ENCODE results near the gene SNX9.

SNX9 gene

DNA sequence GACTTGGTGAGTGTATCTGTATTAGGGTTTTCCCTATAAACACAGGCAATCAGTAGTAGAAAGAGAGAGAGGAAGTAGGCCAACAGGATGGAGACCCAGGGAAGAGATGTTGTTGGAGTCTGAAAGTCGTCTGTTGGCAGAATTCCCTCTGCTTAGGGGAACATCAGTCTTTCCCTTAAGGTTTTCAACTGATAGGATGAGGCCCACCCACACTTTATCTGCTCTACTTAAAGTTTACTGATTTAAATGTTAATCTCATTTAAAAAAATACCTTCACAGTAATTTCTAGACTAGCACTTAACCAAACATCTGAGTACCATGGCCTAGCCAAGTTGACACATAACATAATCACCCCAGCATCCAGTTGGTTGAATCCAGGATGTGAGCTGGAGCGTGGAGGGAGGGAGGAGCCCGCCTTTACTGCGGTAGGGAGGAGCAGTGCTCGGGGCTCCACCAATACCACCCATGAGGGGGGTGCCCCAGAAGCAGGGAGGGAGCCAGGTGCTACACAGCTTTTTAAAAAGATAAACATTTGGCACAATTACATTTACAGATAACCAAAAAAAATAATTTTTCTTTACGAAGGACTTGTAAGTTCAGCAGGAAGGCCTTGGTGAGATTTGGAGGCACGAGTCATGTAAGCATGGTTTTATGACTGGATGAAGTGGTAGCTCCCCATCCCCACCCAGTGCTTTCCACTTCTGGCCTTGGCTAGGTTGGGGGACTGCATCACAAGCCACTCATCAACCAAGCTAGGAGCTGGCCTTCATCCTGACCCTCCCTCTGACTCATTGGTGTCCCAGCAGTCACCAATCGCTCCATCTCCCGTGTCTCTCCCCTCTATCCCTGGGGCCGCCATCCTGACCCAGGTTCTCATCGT, 18.4 kb upstream of the SNX9 start:
- DNase-seq (ENCODE audit: low read depth), result no peak

DNA sequence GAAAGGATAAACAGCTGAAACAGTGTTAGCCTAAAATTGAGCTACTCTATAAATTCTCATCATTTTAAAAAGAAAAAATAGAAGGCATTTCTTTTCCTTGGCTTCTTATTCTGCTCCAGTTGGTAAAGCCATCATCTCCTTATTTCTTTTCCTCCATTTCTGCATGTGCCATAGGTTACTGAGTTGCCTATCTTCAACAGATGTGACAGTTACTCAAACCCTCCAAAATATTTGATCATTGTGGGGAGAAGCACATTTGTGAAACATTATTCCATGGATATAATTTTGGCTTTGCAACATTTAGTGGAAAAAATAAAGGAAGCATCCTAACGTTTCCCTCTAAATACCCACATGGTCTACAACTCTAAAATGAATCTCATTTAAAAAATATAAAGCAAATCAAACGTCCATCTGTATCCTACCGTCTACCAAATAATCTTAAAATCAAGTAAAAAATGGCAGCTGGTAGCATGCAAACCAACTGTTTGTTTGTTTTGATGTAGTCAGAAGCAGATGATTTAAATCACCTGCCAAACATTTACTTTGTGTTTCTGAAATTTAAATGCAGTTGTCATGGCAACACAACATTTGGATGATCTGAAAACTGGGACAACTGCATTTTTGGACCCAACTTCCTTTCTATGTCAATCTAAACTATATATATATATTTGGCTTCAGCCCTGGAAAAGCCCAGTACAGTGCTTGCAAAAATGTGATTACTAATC, 16.8 kb upstream of the SNX9 start:
- no peak for DNase-seq (ENCODE audit: low read depth)

DNA sequence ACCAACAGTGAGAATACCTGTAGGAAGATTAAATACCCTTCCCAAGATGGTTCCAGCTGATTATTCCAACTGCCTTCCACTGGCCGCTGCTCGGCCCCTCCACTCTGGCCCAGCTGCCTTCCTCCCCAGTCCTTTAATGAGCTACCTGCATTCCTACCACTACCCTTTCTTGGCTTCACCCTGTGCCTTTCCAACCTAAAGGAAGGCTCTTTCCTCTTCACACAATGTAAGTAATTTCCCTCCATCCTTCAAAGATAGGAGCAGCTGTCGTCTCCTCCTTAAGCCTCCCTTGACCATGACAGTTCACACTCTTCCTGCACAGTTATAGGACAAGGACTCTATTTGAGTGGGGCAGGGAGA, 16.2 kb upstream of the SNX9 start:
- no peak for DNase-seq (ENCODE audit: low read depth)

DNA sequence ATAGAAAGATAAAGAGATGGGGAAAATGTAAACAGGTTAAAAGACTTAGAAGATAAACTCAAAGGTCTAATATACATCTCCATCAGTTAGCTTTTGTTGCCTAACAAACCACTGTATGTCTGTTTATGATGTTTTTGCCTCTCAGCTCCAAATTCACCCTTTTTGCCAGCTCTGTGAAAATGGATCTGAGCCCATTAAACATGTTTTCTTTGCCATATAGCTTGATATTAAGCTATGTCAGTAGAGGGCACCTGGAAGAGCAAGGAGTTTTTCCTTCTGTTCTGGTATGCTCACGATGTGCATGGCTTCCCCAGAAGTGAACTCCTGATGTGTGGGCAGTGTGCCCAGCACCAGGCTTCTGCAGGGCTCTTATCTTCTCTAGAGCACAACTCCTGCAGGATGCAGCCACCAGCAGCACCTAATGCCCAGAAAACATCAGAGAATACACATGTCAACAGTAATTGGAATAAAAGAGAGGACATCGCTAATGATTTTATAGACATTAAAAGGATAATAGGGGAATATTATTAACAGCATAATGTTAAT, 14.6 kb upstream of the SNX9 start:
- no peak for DNase-seq (ENCODE audit: low read depth)

DNA sequence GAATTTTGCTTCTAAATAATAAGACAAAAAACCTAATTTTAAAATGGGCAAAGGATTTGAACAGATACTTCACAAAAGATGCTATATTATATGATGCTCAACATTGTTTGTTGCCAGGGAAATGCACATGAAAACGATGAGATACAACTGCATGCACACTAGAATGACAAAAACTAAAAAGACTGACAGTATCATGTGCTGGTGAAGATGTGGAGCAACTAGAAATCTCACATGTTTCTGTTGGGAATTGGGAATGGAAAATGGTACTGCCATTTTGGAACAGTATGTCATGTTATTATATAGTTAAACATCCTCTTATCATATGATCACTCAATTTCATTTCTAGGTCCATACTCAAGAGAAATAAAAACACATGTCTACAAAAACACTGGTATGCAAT, 13.4 kb upstream of the SNX9 start:
- no peak for DNase-seq (ENCODE audit: low read depth)

DNA sequence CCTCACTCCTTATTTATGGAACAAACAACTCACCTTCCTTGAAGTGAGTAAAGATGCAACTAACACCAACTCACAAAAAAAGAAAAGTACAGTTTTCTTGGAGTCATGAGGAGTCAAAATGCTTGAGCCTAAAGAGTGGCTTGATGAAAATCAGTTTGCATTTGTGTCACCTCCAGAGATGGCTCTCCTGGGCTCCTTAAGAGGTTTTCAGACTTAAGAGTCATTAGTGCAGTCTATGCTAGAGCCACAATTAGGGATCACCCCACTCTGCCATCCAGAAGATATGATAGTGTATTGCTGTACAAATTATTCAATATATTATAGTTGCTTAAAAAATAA, 11.9 kb upstream of the SNX9 start:
- DNase-seq (ENCODE audit: low read depth), result no peak

DNA sequence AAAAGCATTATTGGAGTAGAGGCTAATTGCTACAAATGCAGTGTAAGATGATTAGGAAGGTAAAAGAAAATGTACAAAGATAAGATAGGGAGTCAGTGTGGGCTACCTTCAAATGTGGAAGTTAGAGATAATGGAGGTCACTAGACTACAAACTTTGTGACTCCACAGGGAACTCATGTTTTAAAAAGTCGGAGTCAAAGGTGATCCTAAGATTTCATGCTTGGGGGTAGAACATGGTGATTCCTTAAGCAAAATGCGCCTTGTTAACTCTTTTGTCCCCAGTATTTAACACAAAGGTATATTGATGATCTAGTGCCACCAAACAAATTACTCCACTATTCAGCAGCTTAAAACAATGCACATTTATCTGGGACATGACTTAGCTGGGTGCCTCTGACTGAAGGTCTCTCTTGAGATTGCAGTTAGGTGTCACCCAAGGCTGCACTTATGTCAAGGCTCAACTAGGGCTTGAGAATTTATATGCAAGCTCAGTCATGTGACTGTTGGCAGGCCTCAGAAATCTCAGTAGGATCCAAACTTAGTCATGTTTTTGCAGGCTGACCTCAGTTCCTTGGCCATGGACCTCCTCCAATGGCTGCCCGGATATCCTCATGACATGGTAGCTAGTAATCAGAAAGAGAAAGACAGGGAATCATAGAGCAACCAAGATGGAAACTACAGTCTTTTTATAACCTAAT, 11.4 kb upstream of the SNX9 start:
- no peak for DNase-seq (ENCODE audit: low read depth)

DNA sequence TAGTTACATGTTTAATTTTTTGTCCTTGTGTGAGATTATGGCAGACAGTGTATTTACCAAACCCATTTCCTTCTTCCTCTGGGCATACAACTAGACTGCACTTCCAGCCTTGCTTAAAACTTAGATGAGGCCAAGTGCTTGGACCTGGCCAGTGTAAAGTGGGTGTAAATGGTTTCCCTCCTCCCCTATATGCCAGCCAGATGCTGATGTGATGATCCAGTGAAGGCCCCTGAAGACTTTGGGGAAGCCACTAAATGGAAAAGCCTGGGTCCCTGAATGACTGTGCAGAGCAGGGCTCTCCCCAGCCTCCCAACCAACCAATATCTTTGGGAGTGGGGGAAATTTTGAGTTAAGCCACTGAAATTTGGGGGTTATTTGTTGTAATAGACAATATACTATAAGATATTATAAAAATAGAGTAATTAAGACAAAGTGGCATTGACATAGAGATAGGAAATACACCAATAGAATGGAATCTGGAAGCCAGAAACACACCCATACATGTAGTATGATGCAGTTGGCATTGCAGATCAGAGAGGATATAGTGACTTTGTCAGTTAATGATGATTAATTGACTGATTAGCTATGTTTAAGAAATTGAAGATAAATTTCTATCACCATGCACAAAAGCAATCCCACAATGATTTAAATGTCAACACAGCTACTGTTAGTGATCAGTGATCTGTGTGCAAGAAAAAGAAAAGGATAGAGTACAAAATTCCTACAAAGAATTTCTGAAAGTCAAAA, 10.4 kb upstream of the SNX9 start:
- no peak for DNase-seq (ENCODE audit: low read depth)

DNA sequence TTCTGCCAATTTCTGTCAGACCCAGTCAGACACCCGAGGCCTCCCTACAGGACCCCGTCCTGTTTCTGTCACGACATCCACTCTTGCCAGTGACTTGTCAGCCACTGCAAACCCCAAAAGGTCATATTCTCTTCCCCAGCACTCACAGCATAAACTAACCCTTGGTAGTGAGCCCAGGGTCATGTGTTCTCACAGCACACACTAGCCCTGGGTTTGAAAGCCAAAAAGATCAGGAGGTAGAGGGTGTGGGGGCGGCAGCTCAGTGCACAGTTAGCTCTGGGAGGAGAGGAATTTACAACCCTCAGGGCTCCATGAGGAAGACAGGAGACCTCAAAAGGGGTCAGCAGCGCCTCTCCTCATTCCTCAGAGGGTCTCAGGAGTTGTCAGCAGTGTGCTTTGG, 9.9 kb upstream of the SNX9 start:
- DNase-seq (ENCODE audit: low read depth), result no peak

DNA sequence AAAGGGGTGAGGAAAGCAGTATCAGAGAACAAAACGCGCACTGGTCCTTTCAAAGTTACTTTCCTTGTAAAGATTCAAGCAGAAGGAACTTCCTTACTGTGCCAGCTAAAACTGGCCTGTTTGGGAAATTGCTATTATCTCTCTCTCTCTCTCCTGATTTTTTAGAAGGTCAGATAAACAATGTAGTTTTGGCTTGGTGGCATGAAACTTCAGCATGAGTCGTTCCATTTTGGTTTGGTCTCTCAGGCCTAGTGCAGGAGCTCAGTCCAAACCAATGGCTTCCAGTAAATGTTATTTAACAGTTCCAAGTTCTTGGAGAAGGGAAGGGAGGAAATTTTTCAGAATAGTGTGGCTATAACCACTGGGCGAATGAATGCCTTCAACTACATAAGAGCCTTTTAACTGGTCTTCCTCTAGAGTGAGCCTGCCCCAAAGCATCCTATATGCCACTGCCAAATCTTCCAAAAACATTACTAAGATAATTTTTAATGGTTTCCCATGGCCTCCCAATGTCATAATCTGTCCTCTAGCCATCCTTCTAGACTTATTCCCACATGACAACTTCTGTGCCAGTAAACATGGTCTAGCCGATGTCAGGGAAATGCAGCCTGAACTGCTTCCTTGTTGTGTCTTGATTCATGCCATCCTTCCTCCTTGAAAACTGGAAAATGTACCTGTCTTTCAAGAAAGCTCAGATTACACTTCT, 9.1 kb upstream of the SNX9 start:
- DNase-seq (ENCODE audit: low read depth), result no peak

DNA sequence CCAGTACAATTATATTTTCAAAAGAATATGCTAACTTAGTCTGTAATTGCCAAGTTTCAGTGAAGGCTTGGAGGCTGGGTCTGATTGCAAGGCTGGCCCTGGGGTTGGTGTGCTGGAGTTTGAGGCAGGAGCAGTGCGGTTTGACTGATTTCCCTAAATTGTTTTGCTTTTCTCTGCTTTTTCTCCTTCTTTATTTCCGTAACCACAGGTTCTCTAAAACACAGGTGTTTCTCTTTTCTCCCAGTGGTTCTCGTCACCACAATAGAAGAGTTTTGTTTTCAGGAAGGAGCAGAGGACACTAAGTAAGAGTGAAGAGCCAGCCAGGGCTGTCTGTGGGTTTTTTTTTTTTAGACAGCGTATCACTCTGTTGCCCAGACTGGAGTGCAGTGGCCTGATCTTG, 8.2 kb upstream of the SNX9 start:
- DNase-seq (ENCODE audit: low read depth), result no peak

DNA sequence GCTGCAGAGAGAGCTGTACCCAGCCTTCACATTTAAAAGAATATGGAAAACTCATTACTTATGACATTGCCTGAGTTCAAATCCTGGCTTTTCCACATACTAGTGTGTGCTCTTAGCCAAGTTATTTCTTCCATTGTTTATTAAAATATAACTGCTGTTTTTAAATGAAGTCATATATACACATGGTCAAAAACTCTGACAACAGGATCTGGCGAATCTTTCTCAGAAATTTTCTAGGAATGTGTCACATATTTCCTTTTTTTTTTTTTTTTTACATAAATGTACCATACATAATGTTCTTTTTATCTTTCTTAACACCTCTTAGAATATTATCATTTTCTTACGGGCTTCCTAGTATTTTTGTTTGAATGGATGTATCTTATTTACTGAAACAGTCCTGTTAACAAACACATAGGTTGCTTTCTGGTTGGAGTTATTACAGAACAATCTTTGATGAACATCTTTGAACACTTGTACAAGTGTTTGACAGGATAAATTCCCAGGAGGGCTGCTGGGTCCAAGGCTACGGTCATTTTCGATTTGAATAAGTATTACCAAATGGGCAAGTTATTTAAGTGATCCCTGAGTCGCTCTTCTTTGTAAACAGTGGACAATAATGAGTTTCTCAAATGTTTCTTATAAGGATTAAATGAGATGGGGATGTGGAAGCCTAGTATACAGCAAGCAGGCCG, 1.6 kb upstream of the SNX9 start:
- no peak for DNase-seq (ENCODE audit: low read depth)

DNA sequence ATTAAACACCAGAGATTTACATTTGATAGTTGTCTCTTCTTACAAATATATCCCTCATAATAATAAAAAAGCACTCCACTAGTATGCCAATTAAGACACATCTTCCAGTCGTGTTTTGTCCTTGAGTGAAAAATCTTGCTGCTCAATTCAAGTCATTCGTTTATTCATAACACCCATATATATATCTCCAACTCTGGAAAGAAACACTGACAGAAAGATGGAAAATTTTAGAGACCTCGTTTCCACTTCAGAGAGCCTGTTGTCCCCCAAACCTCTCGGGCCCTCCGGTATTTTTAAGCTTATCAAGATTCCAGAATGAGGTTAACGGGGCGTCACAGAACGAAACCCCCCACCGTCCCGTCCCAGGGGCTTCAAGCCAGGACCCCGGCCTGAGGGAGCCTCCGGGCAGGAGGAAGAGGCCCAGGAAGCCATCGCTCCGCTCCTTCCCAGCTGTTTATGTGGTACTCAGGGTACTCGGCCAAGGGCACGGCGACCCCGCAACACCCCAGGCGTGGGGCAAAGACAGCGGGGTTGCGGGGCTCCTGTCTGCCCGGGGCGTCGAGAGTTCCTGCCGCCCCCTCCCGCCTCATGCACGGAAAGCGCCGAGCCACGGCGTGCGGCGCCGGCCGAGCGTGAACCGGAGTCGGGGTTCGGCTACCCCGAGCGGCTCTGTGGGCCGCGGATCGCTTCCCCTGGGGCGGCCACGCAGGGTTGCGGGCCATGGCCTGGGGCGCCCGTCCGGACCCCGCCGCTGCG, 623 bp upstream of the SNX9 start:
- DNase-seq (ENCODE audit: low read depth), result peak; percentile 29

DNA sequence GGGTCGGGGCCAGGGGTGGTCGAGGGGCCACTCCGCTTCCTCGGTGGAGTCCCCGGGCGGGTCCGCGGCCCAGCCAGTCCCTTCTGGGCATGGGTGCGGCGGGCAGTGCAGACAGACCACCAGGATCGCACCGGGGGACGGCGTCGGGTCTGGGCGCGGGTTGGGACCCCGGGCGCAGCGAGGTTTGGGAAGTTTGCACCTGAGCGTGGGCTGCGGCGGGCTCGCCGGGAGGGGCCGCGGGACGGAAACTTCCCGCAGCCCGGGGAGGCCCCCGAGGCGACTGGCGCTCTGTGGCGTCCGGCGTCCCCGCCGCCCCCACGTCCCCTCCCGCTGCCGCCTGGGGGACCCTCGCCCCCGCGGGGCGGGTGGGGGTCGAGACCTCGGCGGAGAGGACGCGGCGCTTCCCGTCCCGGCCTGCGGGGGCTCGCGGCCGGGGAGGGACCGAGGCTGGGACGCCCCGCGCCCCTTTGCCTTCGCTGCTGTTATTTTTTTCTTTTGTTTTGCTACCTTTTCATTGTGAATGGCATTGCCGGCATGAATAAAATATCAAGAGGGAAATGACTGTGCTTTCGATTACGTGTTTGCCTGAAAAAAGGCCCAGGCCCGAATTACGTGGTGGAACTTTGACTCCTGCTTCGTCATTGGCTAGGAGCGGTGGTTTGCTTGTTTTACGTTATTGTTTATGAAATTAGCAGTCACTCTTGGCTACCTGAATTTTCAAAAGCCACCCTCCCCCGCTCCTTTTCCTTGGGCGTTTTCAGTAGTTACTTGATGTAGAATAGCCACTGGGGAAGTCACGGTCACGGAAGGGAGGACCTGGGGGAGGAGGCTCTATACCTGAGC, 703 bp downstream of the SNX9 start:
- DNase-seq (ENCODE audit: low read depth), result peak; percentile 46

DNA sequence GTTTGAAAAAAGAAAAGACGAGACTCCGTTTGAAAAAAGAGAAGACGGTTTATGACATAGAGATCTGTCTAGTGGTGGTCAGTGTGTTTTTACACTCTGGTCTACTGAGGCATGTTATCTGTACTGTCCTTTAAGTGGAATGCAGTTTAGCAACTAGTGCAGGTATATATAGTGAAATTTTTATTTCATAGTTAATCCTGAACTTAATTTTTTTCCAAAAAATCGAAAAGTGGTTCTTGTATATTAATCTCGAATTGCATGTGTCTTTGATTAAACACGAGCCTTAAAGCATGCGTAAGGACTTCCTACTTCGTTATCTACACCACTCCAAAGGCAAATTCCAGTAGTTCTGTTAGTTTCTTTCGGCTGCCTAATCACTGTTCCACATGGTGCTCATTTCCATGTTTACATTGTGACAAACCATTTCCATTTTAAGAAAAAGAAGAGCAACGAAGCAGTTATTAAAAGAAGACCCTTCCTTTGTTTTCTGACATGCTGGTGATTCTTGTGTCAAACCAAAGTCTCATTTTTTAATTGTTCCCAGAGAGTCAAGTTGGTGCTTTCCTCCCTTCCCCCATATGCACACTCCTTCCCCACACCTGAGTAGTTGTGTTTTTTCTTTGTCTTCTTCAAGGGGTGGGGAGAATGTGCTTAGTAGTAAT, 2.3 kb downstream of the SNX9 start:
- no peak for DNase-seq (ENCODE audit: low read depth)

DNA sequence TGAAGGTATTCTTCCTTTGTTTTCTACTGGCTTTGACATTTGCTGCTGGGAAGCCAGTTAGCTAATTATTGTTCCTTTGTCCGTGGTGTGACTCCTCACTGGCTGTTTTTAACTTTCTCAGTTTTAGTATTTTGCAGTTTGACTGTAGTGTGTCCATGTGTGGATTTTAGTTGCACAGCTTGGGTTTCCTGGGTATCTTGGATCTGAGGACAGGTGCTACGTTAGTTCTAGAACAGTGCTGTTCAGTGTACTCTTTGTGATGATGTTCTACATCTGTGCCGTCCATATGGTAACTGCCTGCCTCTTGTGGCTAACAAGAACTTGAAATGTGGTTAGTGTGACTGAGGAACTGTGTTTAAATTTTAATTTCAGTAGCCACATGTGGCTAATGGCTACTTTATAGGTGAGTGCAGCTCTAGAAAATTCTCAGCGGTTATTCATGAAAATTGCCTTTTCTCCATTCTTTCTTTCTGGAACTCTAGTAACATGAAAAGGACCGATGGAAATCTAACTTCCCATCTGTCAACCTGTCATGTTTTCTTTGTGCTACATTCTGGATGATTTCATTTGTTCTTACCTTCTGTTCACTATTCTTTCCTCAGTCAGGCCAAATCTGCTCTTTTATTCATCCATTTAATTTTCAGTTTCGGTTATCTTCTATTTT, 7.4 kb downstream of the SNX9 start:
- DNase-seq (ENCODE audit: low read depth), result no peak

DNA sequence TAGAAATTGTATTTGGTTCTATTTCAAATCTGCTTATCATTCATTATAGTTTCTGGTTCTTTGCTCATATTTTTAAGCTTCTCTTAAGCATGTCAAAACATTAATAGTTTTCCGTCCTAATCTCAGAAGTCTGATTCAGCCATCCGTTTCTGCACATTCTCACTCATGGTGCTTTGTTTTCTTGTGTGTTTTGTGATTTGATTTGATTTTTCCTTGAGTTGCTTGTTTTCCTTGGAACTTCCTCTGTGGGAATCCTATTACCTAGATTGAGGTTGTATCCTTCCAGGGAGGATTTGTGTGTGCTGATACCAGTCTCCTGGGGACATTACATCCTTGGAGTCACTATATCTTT, 7.9 kb downstream of the SNX9 start:
- DNase-seq (ENCODE audit: low read depth), result no peak

All from activated T-cell treated with anti-CD3 and anti-CD28 coated beads for 1 hour (primary cell).